A673 (cell line): ENCODE data around the gene KCTD14.

Experiments
- CTCF ChIP-seq: fragments of 300-800, 200-600 bp; sonication (generic); conservative IDR thresholded peaks from 2 replicates; pipeline ENCODE4 v1.5.1; 2017; ENCODE audit warnings: low read depth, mild to moderate bottlenecking, antibody characterized with exemption, low read length, moderate library complexity, mixed read lengths
- EZH2 ChIP-seq: fragments of 200-600 bp; sonication (generic); IDR thresholded peaks from 2 replicates; pipeline ENCODE4 v1.6.1; 2017; ENCODE audit warnings: borderline replicate concordance, low read depth, mild to moderate bottlenecking, mixed read lengths, antibody characterized with exemption, low read length; ENCODE audit not compliant: poor library complexity, severe bottlenecking

DNA sequence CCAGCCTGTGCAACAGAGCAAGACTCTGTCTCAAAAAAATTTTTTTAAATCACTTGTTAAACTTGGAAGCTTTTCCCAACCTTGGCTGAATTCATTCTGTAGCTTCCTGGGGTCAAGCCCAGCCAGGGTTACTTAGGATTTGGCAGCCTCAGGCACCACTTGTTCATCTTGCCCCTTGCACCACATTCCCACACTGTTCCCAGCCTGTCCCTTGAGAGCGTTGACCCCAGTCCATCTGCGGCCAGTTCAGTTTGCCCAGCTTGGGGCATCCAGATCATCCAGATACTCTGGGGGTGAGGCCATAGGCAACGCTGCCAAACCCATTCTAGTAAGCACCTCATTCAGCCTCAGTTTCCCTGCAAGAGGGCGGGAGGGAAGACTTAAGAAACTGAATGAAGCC, 31.9 kb upstream of the KCTD14 start:
- TF ChIP-seq CTCF (no peak), EZH2 (no peak)
